Stimulated activated CD4-positive, alpha-beta T cell treated with anti-CD3 and anti-CD28 coated beads, Interleukin-12 subunit alpha, Interleukin-12 subunit beta, amount 100 ng/mL, for 24 hours (primary cell): ENCODE data around the gene SUN1.

ENCODE experiments used
- DNase-seq, 2 experiments: peaks; one replicate each; pipeline ENCODE4 v3.0.0-alpha.2; 2020; ENCODE audit warnings: low read depth in 2 of 2

The SUN1 gene

DNA sequence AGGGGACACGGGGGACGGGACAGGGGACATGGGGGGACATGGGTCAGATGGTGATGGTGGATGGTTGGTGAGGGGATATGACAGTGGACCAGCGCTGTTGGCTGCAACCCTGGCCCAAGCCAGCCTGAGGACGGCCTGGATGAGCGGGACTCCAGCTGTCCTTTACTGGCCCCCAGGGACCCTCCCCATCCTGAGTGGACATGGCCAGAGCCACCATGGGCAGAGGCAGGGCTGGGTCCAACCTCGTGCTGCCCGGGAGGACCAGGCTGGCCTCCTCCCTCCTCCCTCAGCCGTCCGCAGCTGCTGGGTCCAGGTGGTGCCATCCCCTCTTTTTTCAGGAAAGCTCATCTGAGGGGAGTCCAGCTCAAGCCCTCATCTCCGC, 74.5 kb downstream of the SUN1 start:
- DNase-seq = no peak

DNA sequence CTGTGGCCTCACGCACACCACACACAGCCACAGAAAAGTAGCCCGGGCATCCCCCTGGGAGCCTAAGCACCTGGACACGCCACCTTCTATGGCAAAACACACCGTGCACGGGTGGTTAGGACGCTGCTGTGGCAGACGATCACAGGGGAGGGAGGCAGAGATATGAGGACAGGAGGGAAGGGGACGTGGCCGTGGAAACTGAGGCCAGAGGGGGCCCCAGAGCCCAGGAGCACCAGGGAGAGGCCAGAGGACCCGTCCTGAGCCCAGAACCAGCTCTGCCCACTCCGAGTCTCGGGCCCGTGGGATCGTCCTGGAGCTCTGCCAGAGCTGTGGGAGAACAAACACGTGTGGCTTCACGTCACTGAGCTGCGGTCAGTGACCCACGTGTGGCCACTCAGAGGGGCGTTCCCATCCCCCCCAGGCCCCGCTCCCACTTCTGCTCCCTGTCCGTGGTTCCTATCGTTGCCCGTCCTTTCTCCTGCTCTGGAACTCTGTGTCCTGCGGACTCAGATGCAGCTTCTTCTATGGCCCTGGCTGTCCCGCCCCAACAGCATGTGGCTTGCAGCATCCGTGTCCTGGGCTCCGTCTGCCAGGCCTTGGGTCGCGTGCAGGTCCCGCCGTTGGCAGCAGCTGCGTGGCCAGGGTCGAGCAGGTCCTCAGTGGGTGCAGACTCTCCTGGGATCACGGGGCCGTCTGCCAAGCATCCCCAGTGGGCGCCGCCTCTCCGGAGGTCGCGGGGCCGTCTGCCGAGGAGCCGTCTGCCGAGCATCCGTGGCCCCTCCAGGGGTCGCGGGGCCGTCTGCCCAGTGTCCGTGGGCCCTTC, 75.1 kb downstream of the SUN1 start:
- no peak for DNase-seq

DNA sequence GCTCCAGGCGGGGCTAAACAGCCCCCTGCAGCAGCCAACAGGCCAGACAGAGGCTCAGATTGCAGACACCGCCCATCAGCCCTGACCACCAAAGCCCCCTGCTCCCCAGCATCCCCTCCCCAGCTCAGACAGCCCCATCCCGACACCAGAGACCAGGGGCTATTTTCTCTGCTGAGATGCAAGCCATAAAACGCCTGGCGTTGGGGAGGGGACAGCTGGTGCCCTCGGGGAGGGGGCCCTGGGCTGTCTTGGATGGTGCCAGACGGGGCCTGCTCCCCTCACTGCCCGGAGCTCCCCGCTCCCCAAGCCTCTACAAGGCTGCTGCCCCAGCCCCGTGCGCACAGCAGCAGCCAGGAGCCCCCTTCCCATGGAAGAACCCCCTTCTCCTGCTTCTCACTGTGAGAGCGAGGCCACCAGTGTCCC, 75.9 kb downstream of the SUN1 start:
- DNase-seq = no peak

DNA sequence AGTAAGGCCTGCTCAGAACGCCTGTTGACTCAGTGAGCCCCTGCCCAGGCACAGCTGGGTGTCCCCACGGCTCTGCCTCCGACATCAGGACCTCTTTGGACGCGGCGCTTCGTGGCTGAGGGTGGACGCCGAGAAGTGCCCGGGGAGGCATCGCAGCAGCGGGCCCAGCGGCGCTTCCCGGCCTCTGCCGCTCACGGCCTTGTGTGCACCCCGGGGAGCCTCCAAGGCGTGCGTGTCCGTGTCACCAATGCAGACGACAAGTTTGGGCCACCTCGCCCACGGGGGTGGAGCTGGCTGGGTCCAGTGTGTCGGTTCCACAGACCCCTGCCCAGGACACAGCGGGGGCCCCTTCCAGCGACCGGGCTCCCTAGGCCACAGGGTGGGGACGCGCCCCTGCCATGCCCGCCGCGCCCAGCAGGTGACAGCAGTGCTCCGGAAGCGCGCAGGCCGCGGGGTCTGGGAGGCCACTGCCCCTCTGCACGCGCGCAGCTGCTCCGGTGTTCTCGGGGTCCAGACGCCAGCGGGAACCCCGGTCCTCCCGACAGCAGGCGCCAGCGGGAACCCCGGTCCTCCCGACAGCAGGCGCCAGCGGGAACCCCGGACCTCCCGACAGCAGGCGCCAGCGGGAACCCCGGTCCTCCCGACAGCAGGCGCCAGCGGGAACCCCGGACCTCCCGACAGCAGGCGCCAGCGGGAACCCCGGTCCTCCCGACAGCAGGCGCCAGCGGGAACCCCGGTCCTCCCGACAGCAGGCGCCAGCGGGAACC, 76.5 kb downstream of the SUN1 start:
- DNase-seq = peak in 1 of 2 experiments; percentile 52

DNA sequence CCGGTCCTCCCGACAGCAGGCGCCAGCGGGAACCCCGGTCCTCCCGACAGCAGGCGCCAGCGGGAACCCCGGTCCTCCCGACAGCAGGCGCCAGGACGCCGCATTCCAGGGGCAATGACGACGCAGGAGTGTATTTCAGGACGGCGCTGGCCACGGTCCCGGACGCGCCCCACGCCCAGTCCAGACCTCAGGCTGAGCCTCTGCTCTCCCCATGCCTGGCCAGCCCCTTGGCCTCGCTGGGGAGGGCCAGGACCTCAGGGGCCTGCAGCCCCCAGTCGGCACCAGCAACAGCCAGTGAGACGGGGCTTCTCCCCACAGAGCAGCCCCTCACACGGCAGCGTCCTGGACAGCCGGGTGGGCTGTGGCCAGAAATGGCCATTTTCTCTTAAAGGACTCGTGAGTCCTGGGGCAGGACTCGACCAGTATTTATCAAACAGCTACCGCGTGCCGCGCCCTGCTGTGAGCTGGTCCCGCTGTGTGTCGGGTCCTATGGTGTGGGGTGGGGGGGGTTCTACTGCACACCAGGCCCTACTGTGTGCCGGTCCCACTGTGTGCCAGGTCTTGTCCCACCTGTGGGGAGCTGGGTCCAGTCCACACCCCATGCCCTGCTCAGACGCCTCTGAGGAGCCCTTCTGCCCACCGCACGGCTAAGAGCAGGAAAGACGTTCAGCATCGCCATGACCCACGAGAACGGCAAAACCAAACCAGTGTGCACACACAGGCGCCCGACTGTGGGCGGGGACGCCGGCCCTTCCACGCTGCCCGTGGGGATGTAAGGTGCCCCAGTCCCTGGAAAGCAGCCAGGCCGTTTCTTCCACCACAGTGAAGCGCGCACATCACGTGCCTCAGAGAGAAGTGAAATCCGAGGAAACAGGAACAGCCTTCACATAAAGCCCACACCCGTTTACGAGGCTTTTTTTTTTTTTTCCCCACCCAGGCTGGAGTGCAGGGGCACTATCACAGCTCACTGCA, 77.4 kb downstream of the SUN1 start:
- no peak for DNase-seq

DNA sequence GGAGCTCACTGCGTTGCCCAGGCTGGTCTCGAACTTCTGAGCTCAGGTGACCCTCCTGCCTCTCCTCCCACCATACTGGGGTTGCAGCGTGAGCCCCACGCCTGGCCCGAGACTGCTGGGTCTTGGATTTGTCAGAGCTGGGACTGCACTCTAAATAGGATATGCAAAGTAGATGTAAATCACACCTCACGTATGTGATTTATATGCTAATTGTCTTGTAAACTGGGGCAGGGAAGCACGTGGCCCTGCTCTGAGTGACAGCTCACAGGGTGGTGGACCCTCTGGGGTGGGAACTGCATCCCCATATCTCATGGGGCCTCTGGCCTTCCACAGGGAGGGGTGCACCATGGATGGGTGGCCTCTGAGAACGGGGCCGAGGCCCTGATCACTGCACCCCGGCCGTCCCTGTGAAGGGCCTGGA, 78.2 kb downstream of the SUN1 start:
- no peak for DNase-seq

DNA sequence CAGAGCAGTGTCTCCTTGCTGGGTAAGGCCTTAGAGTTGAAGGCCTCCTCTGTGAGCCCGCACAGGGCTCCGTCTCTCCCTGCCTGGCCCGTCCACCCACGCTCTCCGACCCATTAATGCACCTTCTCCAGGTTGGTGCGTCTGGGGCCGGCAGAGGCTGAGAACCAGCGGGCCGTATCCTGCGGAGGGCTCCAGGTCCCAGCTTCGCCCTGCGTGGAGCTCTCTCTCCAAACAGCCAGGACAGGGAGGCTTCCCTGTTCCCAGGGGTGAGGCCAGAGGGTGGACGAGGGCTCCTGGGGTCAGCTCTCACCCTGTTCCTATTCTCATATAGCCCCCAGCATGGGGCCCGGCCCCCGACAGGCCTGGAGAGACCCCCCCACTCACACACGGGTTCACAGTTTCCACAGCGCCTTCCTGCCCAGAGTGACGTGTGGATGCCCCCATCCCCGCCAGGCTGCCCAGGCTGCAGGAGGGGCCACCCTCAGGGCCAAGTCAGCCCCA, 78.7 kb downstream of the SUN1 start:
- no peak for DNase-seq

DNA sequence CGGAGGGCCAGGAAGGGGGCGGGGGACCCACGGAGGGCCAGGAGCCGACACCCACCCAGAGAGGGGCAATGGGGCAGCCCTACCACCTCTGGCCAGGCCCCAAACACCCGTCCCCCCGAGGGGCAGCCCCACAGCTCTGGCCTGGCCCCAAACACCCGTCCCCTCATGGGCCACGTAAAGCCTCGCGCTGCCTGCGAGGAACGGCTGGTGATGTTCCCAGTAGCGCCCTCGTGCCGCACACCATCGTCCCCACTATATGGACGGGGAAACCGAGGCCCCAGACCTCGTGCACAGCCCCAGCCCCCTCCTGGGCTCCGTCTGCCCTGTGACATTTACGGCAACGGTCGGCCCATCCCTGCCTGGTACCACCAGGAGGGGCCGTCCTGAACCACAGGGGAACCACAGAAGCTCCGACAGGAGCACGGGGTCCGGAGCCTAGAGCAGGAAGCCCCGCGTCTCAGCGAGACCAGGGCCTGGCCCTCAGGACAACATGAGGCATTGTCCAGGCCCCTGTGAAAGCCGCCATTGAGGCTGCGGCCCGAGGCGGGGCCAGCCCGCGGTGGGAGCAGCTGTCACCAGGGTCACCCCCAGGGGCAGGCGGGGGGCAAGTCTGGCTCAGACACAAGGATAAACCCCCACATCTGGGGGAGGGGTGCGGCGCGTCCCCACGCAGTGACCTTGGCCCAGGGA, 79.7 kb downstream of the SUN1 start:
- DNase-seq = no peak

DNA sequence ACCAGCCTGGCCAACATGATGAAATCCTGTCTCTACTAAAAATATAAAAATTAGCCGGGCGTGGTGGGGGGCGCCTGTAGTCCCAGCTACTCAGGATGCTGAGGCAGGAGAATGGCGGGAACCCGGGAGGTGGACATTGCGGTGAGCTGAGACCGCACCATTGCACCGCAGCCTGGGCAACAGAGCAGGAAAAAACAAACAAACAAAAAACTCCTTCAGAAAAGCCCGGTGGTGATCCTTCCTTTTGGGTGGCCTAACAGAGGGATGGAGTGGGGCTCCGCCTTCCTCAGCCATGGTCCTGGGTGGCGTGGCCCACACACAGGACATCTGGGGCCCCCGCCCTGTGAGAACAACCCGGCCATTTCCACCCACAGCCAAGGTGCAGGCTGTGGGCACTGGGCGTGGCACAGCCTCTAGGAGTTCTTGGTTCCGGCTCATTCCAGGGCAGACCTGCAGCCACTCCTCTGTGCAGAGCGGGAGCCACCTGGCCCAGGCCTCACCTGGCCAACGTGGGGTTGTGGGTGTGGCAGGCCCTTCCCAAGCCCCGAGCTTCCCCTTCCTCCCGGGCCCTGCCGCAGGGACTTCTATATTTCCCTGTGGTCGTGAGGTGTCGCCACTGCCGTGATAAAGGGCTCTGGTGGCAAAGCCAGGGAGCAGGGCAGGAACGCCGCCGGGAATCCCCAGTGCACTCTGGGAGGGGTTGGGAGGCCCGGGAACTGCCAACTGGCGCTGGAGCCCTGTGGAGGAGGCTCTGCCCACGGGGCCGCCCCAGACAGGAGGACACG, 81.7 kb downstream of the SUN1 start:
- DNase-seq = no peak

DNA sequence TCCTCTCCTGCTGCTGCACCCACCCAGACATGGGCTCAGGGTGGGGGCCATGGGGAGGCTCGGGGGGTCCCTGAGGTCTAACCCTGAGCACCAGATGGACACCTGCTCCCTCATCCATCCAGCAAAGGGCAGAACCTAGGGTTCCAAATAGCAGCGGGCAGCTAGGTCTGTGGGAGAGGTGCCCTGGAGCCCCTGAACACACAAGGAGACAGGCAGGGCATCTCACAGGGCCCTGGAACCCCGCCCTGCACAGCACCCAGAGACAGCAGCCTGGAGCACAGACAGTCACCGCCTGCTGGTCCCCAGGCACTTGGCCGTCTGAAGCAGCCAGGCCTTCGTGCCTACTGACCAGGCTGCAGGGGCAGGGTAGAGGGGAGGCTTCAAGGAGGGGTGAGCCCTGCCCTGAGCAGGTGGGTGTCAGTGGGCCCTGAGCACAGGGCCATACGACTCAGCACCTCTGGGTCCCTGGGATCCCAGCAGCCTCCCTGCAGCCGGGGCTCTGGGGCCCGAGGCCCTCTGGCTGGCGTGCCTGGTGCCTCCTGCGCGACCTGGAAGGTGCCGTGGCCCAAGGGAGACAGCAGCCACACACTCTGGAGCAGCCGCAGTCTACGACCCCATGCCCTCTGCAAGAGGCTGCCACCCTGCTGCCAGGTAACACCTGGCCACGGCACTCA, 82.4 kb downstream of the SUN1 start:
- DNase-seq = no peak

DNA sequence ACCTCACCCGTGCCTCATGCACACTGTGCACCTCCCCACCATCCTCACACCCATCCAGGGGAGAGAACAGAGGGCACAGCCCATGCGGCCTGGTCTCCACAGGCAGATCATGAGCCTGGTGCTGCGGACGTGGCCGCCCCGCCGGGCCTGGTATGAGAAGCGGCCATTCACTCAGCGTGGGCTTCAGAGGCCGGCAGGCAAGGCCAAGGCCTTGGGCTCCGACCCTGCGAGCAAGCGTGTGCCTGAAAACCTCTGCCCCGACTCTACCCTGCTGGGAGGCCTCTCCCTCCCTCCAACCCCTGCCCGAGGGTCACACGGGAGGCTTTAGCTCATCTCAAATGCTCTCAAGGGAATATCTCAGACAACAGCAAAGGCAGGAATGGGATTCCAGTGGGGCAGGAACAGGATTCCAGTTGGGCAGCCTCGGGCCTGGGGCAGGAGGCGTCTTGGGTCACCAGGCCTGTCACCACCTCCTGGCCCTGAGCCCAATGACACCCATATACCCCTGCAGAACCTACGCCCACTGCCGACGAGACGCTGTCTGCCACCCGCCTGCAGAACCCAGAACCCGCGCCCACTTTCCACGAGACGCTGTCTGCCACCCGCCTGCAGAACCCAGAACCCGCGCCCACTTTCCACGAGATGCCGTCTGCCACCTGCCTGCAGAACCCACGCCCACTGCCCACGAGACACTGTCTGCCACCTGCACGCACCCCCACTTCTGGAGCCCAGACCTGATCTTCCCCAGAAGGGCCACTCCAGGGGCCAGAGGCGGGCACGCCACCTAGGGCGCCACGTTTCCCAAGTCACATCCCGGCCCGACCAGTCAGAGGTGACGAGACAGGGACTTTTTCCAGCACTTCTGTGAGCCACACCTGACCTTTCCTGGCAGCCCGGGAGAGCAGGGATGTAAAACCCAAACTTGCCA, 83.3 kb downstream of the SUN1 start:
- no peak for DNase-seq

DNA sequence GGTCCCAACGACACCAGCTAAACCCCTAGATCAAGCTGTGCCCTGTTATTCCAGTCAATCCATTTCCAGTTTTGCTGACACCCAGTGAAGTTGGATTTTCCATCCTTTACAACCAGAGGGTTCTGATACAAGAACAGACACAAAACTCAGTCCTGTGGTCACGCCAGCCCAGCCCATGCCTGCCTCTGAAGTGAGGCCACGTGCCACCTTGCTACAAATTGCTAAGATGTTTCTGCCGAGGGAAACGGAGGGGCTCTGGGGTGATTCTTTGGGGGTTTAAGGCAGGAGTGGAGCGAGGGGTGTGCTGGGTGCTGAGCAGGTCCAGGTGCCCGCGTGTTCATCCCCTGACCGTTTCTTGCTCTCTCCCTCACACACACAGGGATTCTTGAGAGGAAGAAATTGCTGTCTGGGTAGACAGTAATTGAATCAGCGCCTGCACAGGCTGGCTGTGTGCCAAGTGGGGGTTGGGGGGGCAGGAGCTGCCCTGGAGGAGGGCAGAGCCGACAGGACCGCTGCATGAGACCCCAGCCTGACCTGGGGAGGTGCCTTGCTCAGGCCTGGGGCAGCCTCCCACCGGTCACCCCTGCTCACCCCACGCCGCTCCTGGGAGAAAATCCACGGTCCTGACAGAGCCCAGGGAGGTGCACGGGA, 84.1 kb downstream of the SUN1 start:
- DNase-seq = no peak

DNA sequence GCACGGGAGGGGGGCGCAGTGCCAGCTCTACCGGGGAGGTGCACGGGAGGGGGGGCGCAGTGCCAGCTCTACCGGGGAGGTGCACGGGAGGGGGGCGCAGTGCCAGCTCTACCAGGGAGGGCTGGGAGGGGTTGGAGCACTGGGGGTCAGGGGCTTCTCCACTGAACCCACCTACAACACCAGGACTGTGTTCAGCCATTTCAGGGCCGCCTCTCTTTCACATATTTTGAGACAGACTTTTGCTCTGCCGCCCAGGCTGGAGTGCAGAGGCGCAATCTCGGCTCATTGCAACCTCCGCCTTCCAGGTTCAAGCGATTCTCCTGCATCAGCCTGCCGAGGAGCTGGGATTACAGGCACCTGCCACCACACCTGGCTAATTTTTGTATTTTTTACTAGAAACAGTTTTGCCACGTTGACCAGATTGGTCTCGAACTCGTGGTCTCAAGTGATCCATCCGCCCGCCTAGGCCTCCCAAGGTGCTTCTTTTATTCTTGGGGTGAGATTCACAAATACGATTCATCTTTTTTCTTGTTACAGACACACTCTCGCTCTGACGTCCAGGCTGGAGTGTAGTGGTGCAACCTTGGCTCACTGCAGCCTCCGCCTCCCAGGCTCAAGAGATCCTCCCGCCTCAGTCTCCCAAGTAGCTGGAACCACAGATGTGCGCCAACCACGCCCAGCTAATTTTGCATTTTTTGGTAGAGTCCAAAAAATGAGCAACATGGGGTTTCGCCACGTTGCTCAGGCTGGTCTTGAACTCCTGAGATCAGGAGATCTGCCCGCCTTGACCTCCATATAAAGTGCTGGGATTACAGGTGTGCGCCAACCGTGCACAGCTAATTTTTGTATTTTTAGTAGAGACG, 85.2 kb downstream of the SUN1 start:
- no peak for DNase-seq

DNA sequence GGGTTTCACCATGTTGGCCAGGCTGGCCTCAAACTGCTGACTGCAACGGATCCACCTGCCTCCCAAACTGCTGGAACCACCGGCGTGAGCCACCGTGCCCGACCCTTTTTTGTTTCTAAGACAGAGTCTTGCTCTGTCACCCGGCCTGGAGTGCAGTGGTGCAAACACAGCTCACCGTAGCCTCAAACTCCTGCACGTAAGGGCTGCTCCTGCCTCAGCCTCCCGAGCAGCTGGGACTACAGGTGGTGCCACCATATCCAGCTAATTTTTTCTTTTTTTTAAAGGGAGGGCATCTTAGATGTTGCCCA, 85.8 kb downstream of the SUN1 start:
- no peak for DNase-seq

DNA sequence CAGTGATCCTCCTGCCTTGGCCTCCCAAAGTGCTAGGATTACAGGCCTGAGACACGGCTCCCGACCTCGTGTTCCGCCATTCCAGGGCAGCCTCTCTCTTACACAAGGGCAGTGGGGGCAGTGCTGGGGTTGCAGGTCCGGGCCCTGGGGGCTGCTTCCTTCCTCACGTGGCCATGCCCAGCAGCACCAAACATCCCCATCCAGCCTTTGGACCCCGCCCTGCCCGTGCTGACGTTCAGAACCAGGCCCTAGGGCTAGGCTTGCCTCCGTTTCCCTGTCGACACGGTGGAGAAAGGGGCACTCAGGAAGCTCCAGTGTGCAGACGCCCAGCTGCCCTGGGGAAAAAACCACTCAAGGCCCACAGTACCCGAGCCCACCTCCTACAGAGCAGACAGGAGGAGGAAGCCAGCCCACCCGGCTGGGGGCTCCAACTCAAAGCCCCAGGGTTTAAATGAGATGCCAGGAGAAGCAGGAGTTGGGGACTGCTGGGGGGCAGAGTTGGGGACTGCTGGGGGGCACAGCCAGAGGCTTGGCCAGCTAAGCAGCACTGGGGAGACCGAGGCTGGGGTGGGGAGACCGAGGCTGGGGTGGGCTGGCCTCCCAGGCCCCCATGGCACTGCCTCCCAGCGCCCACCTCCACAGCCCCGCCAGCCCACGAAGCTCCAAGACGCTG, 86.3 kb downstream of the SUN1 start:
- DNase-seq = no peak

DNA sequence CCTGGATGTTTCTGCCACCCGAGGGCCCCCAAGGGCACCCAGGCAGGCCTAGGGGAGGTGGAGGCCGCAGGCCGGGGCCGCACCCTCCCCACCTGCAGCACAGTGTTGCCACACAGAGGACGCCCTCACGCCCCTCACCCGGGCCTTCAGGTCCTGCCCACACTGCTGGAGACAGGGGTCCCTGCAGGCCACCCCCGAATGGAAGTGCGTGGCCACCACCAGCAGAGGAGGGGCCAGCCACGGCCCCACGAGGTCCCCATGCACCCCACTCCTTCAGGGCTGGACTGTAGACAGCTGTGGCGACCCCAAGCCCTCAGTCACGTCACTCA, 86.8 kb downstream of the SUN1 start:
- no peak for DNase-seq

DNA sequence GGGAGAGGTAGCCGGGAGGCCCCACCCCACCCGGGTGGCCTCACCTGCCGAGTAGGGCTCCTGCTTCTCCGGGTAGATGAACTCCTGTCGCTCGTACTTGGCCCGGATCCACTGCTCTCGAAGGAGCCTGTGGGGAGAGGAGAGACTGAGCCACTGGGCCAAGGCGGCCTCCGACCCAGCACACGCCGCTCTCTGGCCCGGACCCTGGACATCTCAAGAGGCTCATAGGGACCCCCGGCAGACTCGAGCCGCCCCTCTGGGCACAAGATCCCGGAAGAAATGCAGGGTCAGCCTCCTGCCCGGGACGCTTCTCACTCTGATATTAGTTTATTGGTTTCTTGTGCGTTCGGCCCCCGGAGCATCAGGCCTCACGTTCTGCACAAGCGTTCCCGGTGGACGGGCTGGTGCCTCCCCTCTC, 87.7 kb downstream of the SUN1 start:
- DNase-seq = no peak
